GM19328 (cell line): ENCODE measurements around the gene BACH2.
"Not testable (repeated sequence)": the region's sequence is repeated elsewhere in the genome, so short reads cannot be mapped to it uniquely, and the experiment has no call there.

Experiments used
- ATAC-seq: cut with Tn5 transposase; IDR thresholded peaks from one replicate; pipeline ENCODE4 v1.9.1; 2021; ENCODE audit warnings: mild to moderate bottlenecking, moderate library complexity; ENCODE audit not compliant: unreplicated experiment

Gene BACH2

DNA sequence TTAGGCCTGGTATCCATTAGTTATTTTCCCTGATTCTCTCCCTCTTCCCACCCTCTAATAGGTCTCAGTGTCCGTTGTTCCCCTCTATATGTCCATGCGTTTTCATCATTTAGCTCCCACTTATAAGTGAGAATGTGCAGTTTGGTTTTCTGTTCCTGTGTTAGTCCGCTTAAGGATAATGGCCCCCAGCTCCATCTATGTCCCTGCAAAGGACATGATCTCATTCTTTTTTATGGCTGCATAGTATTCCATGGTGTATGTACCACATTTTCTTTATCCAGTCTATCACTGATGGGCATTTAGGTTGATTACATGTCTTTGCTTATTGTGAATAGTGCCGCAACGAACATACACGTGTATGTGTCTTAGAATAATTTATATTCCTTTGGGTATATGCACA is 14.4 kb downstream of the BACH2 start:
- not testable (repeated sequence) for ATAC-seq

DNA sequence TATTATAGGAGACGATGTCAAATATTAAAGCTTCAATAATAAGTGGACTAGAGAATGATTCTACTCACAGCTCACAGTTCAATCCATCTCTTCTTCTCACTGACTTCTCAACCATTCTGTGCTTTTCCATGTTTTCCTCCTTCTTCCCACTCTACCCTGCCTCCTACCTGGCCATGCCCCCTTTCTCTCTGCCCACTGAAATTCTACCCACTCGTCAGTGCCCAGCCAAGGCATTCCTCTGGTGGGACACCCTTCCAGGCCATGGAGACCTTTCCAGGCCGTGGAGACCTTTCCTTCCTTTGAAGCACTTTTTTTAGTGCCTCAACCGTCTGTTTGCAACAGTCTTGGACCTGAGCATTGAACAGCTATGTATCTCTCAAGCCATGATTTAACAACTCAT is 18.5 kb downstream of the BACH2 start:
- ATAC-seq = no peak

DNA sequence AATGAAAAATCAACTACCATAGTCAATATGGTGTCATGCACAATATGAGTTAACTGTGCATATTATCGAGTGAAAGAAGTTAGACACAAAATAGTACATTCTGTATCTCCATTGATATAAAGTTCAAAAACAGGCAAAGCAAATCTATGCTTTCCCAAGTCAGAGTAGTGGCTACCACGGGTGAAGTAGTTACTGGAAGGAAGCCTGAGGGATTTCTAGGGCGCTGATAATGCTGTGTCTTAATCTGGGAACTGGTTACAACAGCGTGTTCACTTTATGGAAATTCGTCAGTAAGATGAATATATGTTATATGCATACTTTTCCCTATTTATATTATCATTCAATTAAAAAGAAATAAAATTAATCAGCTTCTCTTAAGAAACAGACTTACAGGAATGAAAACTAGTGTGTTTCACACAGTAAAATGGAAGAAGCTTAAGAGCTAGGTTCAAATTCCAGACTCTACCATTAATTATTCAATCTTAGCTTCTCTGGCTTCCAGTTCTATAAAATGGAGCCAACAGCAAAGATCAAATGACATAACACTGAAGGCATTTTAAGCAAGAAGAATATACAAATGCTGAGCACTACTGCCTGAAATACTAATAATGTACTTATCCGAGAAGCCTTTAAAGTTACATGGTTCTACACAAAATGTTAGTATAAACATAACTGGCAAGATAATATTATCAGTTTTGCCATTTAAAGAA is 19.2 kb downstream of the BACH2 start:
- no peak for ATAC-seq

DNA sequence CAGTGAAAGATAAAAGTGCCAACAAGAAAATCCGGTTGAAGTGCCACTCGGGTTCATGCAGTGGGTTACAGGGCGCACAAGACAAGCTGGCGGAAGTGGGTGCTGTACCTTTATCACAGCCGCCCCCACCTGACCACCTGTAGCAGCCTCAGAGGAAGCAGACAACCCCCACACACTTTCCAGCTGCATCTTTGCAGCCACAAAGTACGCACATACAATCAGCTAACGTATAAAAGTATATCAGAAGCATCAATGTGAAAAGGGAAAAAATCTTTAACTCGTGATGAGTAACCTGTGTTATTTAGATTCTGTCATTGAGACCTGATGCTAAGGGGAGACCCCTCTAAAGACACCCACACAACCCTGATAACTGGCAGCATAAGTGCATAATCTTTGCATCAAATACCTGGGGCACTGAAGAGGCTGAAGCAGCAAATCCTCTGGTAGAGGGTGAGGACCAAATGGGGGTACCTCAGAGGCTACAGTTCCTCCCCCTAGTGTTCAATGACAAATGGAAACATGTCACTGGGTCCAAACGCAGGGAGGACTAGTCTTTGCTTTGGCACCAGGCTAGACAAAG is 22.1 kb downstream of the BACH2 start:
- no peak for ATAC-seq

DNA sequence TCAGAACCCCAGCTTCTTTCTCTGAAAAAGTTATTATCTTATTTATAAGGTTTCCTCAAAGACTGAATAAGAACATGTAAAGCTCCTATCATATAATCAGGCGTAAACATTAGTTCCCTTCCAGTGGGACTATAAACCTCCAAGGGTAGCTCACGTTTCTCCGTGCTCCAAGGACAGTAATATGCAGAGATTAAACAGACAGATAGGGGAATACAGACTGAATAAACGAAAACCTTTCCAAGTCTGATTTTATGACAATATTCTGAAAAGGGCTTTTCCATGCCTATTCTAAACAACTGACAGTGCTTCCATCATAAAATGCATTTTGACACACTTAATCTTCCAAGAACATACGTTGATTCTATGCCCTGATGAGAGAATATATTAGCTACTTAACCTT is 22.8 kb downstream of the BACH2 start:
- no peak for ATAC-seq

GRCh38 chr6:90272895-90273294 is 23.7 kb downstream of the BACH2 start:
- ATAC-seq = no peak

GRCh38 chr6:90271831-90272230 is 24.8 kb downstream of the BACH2 start:
- no peak for ATAC-seq

DNA sequence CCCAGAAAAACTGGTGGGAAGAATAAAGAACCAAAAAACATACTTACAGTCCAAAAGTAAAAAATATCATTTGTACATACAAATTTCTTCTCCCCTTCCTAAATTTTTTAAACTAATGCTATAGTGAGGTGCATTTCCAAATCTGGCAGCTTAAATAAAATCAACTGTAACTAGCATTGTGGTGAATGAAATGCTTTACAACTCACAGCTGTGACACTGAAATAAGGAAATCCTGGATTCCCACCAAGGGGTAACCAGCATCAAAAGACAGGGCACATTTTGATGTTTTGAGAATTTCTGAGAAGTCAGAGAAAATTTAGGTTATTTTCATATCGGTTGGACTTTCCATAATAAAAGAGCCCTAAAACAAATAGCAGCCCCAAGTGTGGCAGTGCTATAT is 27.3 kb downstream of the BACH2 start:
- ATAC-seq = no peak

DNA sequence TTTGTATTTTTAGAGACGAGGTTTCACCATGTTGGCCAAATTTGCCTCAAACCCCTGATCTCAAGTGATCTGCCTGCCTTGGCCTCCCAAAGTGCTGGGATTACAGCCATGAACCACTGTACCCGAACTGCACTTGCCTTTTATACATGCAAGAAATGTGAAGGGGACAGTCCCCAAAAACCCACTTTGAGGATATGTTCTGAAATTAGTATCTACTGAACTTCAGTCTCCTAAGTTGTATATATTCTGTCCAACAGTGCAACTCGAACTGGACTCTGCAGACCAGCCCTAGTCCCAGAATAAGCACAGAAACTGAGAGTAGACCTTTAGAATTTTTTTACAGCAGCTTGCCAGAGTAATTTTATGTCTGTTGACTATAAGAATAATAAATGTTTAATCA is 28.5 kb downstream of the BACH2 start:
- no peak for ATAC-seq

- no peak for ATAC-seq
Measured at GRCh38 chr6:90266905-90267621, 29.6 kb downstream of the BACH2 start.

- no peak for ATAC-seq
Measured at GRCh38 chr6:90264561-90264960, 32.1 kb downstream of the BACH2 start.

- ATAC-seq = no peak
Measured at GRCh38 chr6:90263633-90264032, 33.0 kb downstream of the BACH2 start.

GRCh38 chr6:90261801-90262200 is 34.8 kb downstream of the BACH2 start:
- ATAC-seq = no peak

GRCh38 chr6:90257486-90257738 is 39.2 kb downstream of the BACH2 start:
- no peak for ATAC-seq

- ATAC-seq = no peak
Measured at GRCh38 chr6:90256698-90257485, 39.8 kb downstream of the BACH2 start.

DNA sequence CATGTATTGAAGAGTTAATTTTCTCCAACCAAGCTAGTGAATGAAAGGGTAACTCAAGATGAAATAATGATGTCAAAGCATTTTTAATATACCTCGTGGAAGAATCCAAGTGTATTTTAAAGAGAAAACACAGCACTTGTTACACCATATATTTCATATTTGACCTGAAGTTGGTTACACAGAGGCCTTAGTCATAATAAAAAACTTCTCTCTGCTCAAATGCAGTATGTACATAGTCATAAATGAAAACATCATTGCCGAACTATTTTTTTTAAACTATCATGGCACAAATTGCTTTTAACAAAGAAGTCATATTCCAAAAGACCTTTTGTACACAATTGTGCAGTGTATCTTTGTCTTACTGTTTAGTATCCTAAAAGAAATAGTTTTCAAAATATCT is 43.0 kb downstream of the BACH2 start:
- no peak for ATAC-seq

DNA sequence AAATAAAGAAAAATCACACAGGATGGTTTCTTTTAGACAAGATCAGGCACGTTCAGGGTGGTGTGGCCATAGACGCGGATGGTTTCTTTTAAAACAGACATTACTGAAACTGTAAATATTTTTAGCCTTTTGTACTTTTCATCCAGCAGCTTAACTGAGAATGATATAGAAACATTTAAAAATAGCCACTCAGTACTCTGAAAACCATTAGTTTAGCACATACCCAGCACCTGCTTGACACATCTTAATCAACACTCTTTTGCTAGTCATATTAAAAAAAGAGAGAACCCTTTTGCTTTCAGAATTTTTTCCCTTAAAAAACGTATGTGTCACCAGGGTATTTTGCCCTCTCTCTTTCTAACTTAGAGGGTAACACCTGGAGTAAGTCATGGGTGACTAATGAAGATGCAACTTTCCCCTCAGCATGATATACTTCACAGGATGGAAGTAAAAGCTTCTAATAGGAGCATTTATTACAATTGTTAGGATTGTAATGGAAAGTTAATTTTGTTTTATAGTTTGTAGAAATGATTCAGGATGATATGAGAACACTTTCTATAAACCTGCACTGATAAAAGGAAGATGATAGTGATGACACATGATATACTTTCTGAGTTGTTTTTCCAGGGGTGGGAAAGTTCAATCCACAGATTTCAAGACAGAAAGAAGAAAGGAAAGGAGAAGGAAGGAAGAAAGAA is 45.2 kb downstream of the BACH2 start:
- peak; percentile 83 for ATAC-seq

- no peak for ATAC-seq
Measured at GRCh38 chr6:90250405-90250804, 46.2 kb downstream of the BACH2 start.

- ATAC-seq = no peak
Measured at GRCh38 chr6:90249458-90249857, 47.2 kb downstream of the BACH2 start.

DNA sequence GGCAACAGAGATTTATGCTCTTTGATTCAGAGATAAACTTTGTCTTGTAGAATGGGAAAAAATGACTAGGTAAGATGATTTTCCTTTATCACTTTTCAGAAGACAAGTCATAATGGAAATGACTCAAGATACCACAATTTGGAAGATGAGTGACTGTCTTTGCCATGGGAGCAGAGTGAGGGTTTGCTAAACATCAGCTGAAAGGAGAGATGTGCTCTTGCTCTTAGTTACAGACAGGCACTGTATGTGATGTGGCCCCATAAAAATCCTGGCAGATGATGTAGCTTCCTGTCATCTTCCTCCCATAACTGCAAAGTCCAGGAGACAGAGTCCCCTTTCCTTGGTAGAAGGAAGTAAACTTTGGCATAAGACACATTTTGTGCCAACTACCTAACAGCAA is 47.6 kb downstream of the BACH2 start:
- no peak for ATAC-seq

DNA sequence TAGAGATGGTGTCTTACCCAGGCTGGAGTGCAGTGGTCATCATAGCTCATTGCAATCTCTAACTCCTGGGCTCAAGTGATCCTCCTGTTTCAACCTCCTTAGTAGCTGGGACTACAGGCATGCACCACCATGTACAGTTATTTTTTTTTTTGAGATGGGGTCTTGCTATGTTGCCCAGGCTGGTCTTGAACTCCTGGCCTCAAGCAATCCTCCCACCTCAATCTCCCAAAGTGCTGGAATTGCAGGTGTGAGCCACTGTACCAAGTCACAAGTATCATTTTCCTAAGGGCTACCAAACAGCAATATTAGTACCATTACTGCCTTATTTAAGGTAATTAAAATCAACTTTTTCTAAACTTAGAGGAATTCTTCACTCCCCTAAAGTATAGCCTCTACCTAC is 49.4 kb downstream of the BACH2 start:
- no peak for ATAC-seq
